NK-92 treated with Interleukin-12 subunit alpha and Interleukin-12 subunit beta, amount 100 ng/mL, for 24 hours (cell line): ENCODE results near the gene C14orf180.

Source experiments
- DNase-seq: peaks from one replicate; lab custom pipeline; 2025; lab: John Stamatoyannopoulos, UW

C14orf180 gene

DNA sequence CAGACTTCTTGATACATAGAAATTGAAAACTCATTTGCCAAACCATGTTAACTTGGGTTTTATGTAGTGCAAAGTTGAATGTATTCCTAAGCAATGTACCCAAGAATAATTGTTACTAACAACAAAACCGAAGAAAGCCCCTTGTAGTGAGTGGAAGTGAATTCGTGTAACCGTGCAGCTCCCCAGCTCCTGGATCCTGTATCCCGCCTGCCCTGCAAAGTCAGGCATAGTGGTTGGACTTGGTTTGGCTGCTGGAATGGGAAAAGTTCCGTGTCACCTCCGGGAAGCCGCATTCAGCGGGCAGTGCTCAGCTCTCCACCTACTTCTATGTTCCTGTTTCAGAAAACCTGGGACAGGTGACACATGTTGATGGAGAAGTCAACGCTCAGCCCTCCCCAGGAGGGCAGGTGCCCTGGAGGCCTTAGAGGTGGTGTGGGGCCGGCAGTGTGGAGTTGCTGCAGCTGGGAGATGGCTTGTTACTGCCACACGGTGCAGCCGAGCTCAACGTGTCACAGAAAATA, 29.2 kb upstream of the C14orf180 start:
- DNase-seq, result no peak

DNA sequence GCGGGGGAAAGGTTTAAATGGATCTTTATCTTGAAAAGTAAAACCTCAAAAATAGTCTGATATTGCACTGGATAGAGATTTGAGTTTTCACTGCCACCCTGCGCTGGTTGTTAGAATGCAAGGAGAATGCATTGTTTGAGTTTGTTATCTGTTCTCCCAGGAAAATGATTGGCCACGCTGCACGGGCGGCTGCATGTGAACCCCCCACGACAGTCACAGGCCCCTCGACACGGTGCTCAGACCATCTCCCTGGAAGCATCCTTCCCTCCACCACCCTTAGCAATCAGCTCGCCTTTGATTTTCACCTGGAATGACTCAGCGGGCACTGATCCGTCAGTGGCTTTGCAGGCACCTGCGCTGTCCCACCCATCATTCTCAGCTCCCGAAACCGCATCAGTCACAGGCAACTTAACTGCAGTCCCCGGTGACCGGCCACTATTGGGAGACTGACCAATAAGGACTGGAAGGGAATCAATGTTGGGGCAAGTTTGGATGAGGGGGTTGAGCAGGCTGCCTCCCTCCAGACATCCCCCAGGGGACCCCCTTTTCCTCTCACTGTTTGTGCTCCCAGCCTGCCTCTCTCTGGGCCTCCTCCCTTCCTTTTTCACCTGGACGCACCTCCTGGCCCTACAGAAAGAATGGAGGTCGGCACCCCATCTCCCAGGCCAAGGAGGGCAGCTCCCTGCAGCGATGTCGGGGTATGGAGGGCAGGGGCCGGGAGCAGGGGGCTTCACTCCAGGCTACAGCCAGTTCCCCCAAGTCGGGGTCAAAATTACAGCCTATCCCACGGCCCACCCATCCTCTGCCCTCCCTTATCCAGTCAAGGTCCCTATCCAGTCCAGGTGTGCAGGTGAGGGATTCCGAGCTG, 28.5 kb upstream of the C14orf180 start:
- no peak for DNase-seq

DNA sequence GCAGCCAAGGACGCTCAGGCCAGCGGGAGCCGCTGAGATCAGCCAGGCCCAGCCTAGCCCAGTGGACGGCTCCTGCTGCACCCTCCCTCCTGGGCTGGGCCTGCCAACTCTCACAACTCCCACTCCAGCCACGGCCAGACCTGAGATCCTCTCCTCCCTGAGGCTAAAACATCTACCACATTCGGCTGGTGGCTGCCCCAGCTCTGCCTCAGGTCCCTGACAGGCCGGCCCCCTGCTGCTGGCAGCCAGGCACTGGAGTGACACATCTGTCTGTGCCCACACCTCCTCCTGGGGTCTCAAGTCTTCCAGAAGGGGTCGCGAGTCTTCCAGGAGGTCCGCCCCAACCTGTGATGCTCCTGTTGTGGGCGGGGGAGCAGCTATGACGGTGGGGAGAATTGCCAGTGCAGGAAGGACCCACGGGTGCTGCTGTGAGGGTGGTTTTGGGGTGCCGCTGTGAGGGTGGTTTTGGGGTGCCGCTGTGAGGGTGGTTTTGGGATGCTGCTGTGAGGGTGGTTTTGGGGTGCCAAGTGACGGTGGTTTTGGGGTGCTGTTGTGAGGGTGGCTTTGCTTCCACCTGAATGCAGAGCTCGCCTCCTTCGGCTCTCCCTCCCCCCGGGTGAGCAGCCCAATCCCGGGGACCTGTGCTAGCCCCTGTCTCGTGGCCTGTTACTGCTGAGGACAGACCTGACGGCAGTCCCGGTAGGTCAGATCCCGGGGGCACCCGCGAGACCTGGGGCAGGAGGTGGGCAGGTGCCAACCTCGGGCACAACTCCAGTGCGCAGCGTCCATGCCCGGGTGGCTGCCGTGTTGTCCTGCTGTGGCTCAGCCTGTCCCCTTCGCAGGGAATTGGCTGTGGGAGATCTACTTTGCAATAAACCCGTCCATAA, 27.5 kb upstream of the C14orf180 start:
- no peak for DNase-seq

DNA sequence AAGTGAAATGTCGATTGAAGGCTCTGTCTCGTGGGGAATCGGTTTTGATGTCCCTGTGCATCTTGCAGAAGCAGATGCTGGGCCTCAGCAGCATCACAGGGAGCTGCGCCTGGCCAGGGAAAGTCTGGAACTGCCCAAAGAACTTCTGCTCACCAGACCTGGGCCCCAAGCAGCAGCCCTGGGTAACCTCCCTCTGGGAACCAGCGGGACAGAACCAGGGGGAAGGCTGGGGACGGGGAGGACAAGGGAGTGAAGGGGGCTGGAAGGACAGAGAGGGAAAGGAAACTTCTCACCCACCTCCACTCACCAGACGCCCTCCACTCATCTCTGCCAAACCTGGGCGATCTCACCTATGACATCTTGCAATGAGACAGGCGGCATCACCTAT, 26.8 kb upstream of the C14orf180 start:
- DNase-seq, result no peak

DNA sequence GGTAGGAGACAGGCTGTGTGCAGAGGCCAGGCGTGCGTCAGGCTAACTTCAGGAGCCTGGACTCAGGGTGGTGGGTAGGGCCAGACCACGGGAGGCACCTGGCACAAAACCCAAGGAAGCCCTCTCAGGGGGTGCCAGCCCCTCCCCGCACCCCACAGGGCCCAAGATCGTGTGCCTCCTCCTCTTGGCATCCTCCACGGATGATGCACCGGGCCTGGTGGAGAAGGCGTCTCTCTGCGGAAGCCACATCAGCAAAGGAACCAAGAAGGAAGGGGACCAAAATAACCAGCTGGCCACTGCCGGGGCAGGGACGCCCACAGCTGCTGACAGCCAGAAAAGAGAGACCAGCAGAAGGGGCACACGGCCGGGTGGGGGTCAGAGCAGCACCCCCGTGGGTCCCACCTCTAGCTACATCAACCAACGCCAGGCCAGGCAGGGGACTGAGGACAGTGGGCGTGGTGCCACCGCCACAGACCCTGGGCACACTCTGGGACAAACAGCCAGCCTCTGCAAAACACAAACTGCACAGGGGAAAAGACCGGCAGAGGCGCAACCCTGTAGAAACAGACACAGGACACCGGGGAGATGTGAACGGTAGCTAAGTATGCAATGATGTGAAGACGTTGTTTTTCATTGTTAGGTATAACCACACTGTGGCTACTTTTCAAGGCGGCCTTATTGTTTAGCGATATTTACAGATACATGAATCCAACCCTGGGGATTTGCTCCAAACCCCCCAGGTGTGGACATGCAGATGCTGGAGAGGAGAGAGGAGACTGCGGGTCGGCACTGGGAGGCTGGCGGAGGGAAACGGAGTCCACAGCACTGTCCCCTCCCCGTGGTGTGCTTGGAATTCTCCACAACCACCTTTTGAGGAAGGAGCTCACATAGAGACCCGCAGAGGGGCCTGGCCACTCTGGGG, 26.1 kb upstream of the C14orf180 start:
- DNase-seq, result no peak

DNA sequence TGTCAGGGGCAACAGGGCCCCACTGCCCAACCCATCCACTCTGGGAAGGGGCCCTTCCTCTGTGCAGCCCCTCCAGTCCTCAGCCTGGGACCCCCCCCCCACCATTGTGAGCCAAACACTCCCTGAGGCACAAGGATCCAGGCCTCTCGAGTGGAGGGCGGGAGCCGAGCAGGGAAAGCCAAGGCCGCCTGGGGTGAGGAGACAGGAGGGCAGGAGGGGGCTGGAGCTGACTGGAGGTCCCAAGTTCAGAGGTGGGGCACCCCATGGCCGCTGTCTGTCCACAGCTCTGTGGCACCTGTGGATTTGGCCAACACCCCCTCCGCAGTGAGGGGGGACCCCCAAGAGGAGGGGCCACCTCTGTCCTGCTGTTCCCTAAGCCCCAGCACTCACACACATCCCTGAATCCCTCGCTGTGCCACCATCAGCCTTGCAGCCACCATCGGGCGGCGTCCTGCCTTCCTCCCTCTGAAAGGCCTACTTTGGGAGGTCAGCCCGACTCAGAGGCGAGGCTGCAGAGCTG, 25.4 kb upstream of the C14orf180 start:
- DNase-seq, result no peak

DNA sequence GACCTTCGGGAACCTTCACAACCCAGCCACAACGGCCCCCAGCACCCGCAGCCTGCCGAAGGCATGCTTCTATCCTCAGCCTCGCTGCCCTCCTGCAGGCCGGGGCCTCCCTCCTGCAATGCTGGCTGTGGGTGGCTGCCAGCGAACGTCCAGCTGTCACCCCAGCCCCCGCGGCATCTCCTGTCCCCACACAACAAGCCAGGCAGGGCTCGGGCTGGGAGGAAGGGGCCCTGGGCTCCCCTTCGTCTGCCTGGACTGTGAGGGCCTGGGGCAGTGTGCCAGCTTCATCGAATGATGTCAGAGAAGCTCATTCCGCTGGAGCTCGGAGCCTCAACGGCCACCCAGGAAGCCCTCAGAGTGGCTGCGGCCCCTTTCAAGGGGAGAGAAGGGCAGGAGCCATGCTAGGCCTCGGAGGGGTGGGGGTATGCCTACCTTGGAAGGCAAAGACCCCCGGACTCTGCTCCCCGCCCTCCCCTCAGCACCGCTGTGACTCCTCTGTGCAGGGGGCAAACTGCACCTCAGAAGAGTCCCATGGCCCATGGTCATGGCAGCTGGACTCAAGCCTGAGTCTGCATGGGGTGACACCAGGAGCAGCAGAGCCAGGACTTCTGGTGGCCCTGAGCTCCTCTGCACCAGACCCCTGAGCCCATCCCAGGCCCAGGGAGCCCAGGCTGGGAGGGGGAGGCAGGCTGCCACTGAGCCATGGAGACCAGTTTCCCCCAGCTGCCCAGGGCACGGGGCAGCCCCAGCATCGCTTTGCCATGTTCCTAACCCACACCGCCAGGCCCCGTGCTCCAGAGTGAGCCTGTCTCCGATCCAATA, 24.7 kb upstream of the C14orf180 start:
- DNase-seq, result no peak

DNA sequence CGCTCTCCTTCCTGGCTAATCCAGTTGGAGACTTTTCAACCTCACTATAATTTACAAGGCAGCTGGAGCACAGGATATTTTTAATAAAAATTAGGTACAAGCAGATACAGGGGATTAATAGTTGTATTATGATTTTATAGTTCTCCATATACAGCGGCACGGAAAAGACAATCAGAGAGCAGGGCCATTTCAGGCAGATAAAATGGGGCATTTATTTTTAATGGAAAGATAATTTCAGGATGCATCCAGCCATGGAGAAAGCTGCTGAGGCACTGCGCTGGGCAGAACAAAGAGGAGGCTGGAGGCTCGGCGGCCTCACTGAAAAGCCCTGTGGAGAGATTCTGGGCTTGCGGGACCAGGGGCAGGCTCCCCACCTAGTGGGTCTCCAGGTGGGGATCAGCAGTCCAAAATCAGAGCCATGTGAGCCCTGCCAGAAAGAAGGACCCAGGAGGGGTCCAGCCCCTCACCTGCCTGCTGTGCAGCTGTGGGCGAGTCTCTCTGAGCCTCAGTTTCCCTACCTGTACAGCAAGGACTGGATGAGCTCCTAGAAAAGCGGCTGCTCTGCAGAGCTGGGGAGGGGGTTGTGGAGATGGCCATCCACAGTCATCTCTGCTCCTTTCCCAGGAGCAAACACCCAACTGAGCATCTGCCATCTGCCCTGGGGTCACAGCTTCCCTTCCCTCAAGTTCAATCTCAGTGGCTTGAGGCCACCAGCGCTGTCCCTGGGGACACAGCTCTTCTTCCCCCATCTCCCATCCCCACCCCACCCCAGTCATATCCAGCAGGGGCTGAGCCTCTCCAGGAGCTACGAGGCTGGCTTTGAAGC, 23.9 kb upstream of the C14orf180 start:
- no peak for DNase-seq

DNA sequence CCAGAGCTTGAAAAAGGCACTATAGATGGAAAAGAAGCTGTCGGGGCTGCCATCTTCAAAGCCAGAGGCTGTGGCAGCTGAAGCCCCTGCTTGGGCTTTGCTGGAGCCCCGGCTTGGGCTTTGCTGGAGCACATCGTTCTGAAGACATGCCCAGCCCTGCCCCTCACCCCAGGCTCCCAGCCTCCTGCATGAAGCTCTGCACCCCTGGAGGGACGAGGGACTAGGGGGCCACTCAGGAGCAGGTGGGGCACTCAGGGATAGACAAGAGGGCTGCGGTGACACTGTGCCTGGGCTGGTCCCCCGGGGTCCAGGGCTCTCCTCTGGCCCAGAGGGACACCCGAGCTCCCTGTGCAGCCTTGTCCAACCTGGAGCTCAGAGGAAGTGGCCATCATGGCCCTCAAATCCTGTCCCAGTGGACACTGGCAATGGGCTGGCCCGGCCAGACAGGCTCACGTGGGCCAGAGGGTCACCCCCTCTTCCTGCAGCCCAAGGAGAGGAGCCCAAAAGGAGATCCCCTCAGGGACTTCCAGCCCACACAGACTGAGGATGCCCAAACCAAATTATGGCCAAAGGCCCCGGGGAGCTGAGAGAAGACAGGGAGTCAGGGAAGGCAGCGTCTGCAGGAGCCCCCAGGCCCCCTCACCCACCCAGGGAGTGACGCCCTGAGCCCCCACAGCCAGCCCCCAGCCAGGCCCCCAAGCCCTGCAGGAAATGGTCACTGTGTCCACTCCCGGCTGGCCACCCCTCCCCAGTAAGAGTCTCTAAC, 23.1 kb upstream of the C14orf180 start:
- DNase-seq, result no peak

DNA sequence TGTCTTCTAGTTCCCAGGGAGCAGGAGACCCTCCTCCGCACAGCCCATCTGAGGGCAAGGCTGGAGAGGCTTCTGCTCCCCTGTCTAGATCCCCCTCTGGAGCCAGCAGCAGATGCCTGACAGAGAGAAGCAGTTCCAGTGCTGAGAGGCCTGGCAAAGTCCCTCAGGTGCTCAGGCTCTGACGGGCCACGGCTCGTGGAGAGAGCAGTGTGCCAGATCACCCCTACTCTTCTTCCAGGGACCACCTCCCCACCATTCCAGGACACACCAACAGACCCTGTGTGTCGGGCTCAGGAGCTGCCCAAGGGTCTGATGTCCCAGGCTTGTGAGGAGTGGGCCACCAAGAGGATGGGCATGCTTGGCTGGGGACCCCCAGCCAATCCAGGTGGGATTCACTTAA, 22.5 kb upstream of the C14orf180 start:
- DNase-seq, result no peak

DNA sequence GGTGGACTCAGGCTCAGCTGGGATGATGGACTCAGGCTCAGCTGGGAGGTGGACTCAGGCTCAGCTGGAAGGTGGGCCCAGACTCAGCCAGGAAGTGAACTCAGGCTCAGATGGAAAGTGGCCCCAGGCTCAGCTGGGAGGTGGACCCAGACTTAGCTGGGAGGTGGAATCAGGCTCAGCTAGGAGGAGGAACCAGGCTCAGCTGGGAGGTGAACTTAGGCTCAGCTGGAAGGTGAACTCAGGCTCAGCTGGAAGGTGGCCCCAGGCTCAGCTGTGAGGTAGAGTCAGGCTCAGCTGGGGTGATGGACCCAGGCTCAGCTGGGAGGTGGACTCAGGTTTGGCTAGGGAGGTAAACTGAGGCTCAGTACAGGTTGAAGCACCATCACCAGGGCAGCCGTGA, 21.8 kb upstream of the C14orf180 start:
- DNase-seq, result no peak

DNA sequence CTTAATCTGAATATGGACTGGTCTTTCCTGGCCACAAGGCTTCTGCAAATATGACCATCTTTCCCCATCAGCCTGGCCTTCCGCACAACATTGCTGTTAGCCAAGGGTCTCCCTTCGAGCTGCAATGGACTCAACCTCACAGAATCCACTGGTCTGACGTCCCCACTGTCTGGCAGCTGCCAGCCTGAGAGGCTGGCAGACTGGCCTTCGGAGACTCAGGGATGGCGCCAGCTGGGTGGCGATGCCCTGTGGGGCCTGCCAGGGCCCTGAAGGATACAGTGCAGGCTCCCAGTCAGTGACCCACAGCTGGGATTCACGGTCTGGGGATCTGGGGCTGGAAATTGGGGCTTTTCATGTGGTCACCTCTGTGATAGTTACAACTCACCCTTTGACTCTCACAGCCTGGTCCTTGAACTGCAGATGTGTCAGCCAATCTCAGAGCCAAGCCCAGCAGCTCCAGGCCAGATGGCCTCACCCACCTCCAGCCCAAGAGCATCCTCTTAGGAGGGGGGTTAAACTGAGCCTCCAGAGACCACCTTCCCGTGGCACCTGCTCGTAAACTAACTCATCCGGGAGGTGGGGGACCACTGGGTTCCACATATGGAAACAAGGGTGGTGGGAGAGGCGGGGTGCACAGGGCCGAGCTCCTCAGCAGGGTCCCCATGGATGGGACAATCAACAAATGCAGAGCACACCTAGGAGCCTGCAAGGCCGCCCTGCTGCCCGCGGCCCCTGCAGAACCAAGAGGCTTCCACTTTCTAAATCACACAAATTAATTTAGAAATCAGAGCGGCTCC, 21.1 kb upstream of the C14orf180 start:
- no peak for DNase-seq

DNA sequence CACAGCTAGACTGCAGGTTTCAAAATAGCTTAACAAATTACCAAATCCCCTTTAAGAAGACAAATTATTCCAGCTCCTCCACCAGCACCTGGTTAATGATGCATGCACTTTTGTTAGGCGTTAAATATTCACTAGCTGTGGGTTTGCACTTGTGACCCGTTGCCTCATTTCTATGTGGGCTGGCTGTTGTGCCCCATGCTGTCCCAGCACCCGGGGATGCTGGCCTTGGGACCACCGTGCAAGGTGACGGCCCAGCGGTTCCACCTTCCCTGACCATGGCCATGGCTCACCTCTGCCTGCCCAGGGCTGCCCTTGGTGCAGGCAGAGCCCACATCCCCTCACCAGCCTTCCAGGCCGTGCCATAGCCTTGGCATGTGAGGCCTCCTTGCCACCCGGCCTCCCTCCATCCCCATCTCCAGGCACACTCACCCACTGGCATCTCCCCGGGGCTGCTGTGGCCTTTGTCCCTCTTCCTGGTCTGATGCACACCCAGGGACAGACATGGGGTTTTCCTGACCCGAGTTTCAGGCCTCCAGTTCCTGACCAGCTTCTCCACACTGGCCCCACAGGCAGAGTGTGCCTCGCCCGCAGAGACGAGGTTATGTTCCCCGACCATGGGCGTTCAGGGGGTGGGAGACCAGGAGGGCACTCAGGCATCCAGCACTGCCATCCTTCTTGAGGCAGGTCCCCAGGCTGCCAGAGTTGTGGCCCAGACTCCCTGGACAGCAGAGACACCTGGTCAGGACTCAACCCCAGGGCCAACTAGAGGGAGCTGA, 20.3 kb upstream of the C14orf180 start:
- no peak for DNase-seq

DNA sequence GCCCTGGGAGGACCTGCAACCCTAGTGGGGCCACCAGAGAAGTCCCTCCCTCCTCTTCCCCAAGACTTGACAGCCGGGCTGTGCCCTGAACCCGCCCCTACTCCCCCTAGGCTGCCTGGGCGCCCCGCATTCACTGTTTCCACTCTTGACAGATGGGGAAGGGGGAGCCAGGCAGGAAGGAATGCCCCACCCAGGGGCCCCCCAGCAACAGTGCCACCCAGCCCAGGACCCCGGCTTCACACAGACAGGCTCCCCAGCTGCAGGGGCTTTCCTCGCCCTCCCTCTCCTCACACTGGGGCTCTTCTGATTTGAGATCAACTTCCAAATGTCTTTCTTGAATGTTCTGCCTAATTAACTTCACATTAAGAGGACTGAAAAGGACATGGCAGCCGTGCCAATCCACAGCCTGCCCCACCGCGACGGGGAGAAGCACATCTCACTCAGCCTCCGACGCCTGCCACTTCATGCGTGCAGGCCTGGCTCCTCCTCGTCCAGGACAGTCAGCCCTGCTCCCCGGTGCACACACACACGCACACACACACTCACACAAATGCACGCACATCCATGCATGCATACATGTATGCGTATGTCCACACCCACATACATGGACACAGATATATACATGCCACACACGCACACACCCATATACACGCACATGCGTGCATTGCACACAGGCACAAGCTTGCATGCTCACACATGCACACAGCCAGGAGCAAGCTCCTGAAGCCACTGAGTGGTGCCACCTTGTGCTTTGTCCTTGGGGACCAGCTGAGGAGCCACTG, 19.6 kb upstream of the C14orf180 start:
- no peak for DNase-seq

DNA sequence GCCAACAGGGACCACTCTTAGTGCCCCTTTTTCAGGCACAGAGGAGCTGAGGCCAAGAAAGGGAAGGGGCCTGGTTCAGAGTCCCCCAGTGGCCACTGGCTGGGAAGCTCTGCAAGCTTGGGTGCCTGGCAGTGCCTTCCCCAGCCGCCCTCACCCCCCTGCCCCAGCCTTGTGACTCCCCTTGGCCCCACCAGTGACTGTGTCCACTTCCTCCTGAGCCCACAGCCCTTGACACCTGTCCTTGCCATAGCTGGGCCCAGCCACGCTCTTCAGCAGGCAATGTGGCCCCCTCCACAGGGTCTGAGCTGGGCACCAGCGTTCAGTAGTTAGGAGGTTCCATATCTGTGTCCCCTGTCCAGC, 19.0 kb upstream of the C14orf180 start:
- no peak for DNase-seq

DNA sequence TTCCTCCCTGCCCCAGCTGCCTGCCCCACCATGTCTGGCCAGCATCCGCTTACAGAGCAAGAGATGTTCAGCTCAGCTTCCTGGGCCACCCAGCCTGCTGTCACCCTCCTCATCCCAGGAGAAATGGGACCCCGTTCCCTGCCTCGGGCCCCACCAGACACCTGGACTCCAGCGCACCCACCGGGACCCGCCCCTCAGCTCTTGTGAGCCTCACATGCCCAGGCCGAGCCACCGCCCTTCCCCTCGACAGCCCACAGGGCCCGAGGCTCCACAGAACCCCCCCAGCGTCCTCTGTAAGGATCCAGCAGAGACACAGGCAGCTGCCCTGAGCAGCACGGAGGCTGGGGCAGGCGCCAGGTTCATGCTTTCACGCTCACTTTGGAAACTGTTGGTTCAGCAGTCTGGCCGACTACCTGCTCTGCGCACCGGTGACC, 18.4 kb upstream of the C14orf180 start:
- DNase-seq, result no peak
